DOHH2 (cell line): ENCODE data around the gene CADPS.

Experiments
- EZH2phosphoT487 ChIP-seq: fragments of 200-600 bp; sonication (generic); IDR thresholded peaks from 2 replicates; pipeline ENCODE4 v1.6.1; 2017; ENCODE audit warnings: borderline replicate concordance, mild to moderate bottlenecking, antibody characterized with exemption, low read length, moderate library complexity, mixed read lengths
- TF ChIP-seq, protein P1 (sequence below): fragments of 200-600 bp; sonication (generic); IDR thresholded peaks from one replicate; pipeline ENCODE4 v1.5.1; 2014; ENCODE audit warnings: antibody characterized with exemption, mild to moderate bottlenecking, low read depth, low read length; ENCODE audit not compliant: poor library complexity, severe bottlenecking

GRCh38 chr3:62659660-62660059 lies 215.6 kb downstream of the CADPS start:
- TF ChIP-seq, protein P1, sequence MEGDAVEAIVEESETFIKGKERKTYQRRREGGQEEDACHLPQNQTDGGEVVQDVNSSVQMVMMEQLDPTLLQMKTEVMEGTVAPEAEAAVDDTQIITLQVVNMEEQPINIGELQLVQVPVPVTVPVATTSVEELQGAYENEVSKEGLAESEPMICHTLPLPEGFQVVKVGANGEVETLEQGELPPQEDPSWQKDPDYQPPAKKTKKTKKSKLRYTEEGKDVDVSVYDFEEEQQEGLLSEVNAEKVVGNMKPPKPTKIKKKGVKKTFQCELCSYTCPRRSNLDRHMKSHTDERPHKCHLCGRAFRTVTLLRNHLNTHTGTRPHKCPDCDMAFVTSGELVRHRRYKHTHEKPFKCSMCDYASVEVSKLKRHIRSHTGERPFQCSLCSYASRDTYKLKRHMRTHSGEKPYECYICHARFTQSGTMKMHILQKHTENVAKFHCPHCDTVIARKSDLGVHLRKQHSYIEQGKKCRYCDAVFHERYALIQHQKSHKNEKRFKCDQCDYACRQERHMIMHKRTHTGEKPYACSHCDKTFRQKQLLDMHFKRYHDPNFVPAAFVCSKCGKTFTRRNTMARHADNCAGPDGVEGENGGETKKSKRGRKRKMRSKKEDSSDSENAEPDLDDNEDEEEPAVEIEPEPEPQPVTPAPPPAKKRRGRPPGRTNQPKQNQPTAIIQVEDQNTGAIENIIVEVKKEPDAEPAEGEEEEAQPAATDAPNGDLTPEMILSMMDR, result peak; percentile 70
- no peak for TF ChIP-seq EZH2phosphoT487
